Cardiac fibroblast (primary cell): ENCODE measurements around the gene ACTR5.
A peak's percentile ranks its signal among the peaks of the same experiment; 100 is the strongest.

Experiments used
- DNase-seq, 2 donors: peaks; one replicate each; pipeline versions ENCODE4 v3.0.0 to v3.0.0-alpha.2; 2010; ENCODE audit warnings: low read depth in 2 of 2
- H3K4me3 ChIP-seq, 2 donors: replicated peaks in 1 of 2; 1 replicate in 1 of 2; 2 replicates in 1 of 2; pipeline ENCODE4 v1.5.1; 2011; ENCODE audit warnings: low read depth in 2 of 2, low read length in 2 of 2, mild to moderate bottlenecking in 2 of 2, moderate library complexity in 1 of 2
- CTCF ChIP-seq: IDR thresholded peaks from one replicate; pipeline ENCODE4 v1.5.1; 2011; ENCODE audit warnings: low read depth, mild to moderate bottlenecking, low read length, inconsistent platforms

Gene ACTR5

DNA sequence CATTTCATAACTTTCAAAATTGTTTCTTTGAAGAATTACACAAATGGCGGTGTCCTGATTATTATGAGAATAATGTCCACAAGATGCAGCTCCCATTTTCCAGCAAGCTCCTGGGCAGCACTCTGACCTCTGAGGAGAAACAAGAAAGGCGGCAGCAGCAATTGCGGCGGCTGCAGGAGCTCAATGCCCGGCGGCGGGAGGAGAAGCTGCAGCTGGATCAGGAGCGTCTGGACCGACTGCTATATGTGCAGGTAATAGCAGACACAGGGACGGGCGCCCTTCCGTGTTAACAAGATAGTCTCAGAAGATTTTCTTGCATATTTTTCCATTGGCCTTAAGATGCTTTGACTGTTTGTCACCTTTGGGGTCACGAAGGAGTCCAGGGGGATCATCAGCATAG lies 6.7 kb downstream of the ACTR5 start:
- no peak overlapping the region for H3K4me3 ChIP-seq
- no peak for DNase-seq
- TF ChIP-seq CTCF, result no peak

DNA sequence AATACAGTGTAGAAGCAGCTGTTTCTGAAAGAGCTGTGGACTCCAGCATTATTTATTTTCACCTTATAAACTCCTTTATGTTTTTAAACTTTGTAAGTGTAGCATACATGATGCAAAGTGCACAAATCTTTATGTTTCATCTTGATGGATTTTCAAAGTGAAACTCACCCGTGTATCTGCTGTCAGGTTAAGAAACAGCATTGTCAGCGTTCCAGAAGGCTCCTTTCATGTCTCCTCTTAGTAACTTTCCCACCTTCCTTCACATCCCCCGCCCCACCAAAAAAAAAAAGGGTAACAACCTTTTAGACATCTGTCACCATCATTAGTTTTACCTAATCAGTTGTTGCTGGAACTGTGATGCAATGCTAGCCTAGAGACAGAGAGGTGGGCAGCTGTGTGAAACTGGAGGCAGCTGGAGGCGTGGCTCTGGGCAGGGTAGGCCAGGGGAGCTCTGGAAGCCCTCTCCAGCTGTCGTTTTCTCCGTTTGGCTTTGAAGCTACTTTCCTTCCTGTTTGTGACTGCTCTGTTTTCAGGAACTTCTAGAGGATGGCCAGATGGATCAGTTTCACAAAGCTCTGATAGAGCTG lies 7.2 kb downstream of the ACTR5 start:
- no peak for TF ChIP-seq CTCF
- no peak for DNase-seq
- H3K4me3 ChIP-seq, result no peak overlapping the region

DNA sequence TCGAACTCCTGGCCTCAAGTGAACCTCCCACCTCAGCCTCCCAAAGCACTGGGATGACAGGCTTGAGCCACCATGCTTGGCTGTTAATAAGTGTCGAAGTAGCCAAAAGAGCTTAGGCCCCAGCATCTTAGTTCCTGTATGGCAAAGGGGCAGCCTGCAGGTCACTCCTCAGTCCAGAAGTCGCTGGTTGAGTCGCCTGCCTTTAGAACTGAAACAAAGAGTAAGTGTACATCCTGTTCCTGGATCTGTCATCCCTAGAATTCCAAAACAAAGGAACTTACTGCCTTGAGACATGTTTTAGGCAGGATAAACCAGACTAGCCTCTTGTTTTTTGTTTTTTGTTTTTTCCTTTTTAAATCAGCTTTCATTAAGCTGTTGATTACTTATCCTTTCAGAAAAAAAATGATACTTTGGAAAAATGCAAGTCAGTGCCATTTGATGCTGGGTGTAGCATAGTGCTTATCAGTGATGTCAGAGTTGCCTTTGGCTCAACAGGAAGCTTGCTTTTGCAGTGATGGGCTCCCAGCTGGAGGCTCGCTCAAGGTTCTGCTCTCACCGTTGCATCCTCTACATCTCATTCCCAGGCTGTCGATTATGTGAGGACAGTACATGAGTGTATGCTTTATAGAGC lies 9.0 kb downstream of the ACTR5 start:
- peak; percentile 28 to 42 for DNase-seq
- H3K4me3 ChIP-seq, result no peak overlapping the region
- no peak for TF ChIP-seq CTCF

DNA sequence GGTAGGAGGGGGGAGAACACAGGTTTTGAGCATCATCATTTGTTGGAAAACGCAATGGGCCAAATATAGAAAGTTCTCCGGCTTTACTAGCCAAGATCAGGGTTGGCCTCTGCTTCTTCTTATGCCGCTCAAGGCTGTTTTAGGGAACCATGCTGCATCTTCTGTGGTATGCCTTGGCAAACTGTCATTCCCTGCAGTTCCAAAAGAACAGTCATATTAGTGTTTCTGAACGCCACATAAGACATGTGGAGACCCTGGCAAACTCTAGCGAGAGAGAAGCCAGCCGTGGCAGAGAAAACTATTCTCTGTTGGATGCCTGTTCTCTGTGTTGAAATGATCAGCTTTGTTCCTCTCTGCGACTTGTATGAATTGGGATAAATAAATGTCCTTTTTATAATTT lies 10.8 kb downstream of the ACTR5 start:
- TF ChIP-seq CTCF, result no peak
- H3K4me3 ChIP-seq, result no peak overlapping the region
- DNase-seq, result no peak

DNA sequence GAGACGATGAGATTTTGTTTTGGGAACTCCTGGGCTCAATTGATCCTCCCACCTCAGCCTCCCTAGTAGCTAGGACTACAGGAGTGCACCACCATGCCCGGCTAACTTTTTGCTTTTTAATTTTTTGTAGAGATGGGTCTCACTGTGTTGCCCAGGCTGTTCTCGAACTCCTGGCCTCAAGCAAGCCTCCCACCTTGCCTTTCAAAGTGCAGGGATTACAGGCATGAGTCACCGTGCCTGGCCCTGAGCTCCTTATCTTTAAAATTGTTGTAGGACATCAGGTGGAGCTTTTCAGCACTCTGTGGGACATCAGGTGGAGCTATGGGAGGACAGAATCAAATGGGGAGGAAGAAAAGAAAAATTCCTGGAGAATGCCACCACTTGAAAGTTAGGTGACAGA lies 12.7 kb downstream of the ACTR5 start:
- DNase-seq, result no peak
- no peak for TF ChIP-seq CTCF
- no peak overlapping the region for H3K4me3 ChIP-seq

GRCh38 chr20:38762174-38762573 lies 13.9 kb downstream of the ACTR5 start:
- DNase-seq, result no peak
- no peak overlapping the region for H3K4me3 ChIP-seq
- no peak for TF ChIP-seq CTCF

- H3K4me3 ChIP-seq, result no peak overlapping the region
- TF ChIP-seq CTCF, result no peak
- no peak for DNase-seq
Measured at GRCh38 chr20:38763616-38764015, 15.4 kb downstream of the ACTR5 start.
